HG03139 (cell line): ENCODE results near the gene RASSF4.

Source experiments
- ATAC-seq: cut with Tn5 transposase; IDR thresholded peaks from one replicate; pipeline ENCODE4 v1.9.1; 2021; ENCODE audit not compliant: unreplicated experiment

RASSF4 gene

GRCh38 chr10:44974628-44975430, 15.2 kb downstream of the RASSF4 start:
- peak; percentile 79 for ATAC-seq

- ATAC-seq, result no peak
Measured at GRCh38 chr10:44975431-44976331, 16.1 kb downstream of the RASSF4 start.

GRCh38 chr10:44976352-44977198, 17.0 kb downstream of the RASSF4 start:
- no peak for ATAC-seq

DNA sequence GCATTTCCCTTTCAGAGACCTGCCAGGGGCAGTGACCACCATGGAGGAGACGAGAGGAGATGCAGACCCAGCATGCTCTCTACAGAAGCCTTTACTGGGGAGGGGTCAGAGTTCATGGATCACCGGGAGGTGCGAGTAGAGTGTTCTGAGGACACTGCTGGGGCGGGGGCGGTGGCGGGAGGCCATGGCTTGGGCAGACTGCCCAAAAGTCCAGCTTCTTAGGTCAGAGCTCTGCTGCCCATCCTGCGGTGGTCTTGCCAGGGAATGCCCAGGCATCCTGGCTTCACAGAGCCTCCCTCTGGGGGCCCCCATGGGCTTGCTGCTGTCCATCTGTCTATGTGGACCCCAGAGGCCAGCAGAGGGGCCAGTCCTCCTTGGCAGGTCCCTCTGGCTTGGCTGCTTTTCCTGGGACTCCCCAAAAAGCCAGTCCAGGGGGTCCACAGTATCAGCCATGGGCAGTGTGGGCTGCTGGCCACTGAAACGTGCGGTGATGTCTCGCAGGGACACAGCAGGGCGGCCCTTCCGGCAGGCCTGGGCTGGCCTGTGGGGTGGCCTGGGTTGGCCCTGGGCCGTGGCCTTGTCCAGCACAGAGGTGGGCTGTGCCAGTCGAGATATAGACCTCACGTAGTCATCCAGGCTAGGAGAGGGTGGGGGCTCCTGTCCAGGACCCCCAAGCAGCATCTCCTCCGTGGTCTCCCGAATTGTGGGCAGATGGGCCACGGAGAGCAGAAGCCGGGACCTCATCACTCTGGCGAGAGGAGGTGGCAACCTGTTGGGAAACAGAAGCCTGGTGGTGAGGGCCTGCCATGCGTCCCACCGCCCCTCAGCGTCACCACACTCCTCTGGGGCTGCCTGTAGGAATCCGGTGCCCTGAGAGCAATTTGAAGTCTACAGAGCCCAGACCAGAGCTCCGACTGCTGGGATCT, 17.9 kb downstream of the RASSF4 start:
- ATAC-seq, result no peak

- ATAC-seq, result no peak
Measured at GRCh38 chr10:44978213-44978569, 18.6 kb downstream of the RASSF4 start.

- ATAC-seq, result no peak
Measured at GRCh38 chr10:44978570-44979280, 19.1 kb downstream of the RASSF4 start, which contains the start of gene DEPP1. DEPP1 (minus strand) TSS chr10:44978809; CDS start chr10:44978030, 779 bp downstream.

GRCh38 chr10:44979281-44980191, 19.9 kb downstream of the RASSF4 start:
- no peak for ATAC-seq

- no peak for ATAC-seq
Measured at GRCh38 chr10:44980309-44981171, 20.9 kb downstream of the RASSF4 start.

DNA sequence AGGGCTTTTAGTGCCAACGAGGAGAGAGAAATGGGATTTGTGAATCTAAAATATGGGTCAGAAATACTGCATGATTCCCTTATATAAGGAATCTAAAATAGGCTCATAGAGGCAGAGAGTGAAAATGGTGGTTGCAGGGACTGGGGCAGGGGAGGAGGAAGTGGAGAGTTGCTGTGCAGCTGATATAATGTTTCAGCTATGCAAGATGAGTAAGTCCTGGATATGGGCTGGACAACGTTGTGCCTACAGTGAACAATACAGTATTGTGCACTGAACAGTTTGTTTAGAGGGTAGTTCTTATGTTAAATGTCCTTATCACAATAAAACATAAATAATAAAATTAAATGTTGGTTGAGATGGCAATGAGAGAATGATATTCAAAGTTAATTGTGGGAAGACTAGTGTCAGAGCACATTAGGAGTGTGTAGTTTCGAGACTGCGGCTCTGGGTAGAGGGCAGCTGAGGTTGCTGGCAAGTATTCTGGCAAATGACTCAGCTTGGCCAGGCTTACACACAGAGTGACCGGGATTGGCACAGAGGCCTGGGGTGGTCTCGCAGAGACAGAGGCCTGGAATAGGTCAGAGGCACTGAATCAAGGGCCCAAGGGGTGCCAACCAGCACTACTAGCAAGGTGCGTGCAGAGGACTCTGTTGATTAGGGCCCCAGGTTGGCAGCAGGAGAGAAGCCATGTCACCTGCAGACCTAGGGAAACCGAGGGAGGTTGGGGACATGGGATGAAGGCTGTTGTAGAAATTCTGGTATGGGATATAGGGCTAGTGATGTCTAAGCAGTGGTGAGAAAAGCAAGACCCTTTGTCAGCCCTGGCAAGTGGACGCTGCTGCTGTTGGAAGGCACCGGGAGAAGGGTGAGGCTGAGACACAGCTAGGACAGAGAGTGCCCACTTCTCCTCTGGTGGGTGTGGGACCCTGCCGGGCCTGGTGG, 21.8 kb downstream of the RASSF4 start:
- no peak for ATAC-seq

- ATAC-seq, result no peak
Measured at GRCh38 chr10:44982114-44982460, 22.5 kb downstream of the RASSF4 start.

GRCh38 chr10:44982496-44982895, 22.9 kb downstream of the RASSF4 start:
- ATAC-seq, result no peak

GRCh38 chr10:44983066-44983894, 23.7 kb downstream of the RASSF4 start:
- ATAC-seq, result no peak

DNA sequence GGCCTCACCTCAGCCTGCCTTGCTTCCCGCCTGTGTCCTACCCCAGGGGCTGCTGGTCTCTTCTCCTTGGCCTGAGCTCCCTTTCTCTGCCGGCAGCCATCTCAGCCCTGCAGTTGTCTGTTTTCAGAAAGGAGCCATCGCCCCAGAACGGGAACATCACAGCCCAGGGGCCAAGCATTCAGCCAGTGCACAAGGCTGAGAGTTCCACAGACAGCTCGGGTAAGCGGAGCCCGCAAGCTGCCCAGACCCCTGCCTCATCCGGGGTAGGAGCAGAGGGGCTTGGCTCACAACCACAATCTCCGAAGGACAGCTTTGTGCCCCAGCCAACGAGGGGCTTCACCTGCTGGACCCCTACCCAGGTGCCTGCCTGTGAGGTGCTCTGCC, 24.3 kb downstream of the RASSF4 start:
- ATAC-seq, result no peak

DNA sequence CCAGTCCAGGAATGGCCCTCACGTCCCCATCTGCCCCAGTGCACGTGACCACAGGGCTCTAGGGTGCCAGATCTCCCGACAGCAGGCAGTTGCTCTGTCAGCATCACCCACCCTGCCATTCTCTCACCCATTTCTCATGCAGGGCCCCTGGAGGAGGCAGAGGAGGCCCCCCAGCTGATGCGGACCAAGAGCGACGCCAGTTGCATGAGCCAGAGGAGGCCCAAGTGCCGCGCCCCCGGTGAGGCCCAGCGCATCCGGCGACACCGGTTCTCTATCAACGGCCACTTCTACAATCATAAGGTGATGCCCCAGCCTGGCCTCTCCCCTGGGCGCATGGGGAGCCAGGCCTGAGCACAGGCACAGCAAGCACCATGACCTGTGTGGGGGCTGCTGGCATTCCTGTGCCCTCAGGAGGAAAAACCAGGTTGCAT, 25.1 kb downstream of the RASSF4 start:
- no peak for ATAC-seq

DNA sequence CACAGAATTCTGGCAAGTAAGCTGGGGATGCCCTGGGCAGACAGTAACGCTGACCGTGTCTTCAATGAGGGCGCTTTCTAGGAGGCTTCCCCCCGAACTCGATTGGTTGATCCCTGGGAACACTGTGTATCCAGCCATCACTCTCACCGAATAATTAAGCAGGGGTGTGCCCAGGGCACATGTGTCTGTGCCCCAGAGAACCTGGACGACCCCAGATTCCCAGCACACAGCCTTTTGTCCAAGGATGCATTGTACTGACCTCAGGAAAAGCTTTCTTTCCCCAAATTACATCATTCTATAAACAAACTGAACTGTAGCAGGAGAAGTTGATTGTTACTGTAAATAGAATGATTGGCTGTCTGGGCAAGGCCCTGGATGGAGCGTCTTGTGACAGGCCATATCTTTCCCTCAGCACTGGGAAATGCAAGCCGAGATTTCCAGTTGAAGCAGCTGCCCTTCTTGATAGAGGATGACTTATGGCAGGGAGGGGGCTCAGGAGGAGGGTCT, 25.6 kb downstream of the RASSF4 start:
- ATAC-seq, result no peak
